Lower lobe of right lung (tissue), 2 donors: ENCODE results near the gene IRS2. TPM values are rescaled to one million over a fixed set of nuclear protein-coding genes. Genes with fewer than 3 reads are reported as not detected.
A peak's percentile ranks its signal among the peaks of the same experiment; 100 is the strongest.

Source experiments
- ATAC-seq, 2 donors: fragments of 200-7000 bp; cut with Tn5 transposase; one replicate each; pipeline ENCODE4 v1.9.1; 2020 to 2022; ENCODE audit warnings: mild to moderate bottlenecking in 2 of 2, moderate library complexity in 2 of 2
- DNase-seq: peaks from one replicate; pipeline ENCODE4 v3.0.0-alpha.2; 2020
- H3K27ac ChIP-seq: fragments of 200-600 bp; one replicate; pipeline ENCODE4 v1.8.0; 2022
- H3K27me3 ChIP-seq: fragments of 200-600 bp; one replicate; pipeline ENCODE4 v1.8.0; 2022; ENCODE audit warnings: low read depth
- H3K36me3 ChIP-seq: fragments of 200-600 bp; one replicate; pipeline ENCODE4 v1.8.0; 2022; ENCODE audit warnings: mild to moderate bottlenecking
- H3K4me1 ChIP-seq: fragments of 200-600 bp; one replicate; pipeline ENCODE4 v1.8.0; 2022
- H3K4me3 ChIP-seq: fragments of 200-600 bp; one replicate; pipeline ENCODE4 v1.8.0; 2022; ENCODE audit warnings: mild to moderate bottlenecking
- H3K9me3 ChIP-seq: fragments of 200-600 bp; one replicate; pipeline ENCODE4 v1.8.0; 2022
- intact Hi-C: fragments of 100-400 bp; cut with DNase I; formaldehyde crosslinking; loops from one replicate; pipeline ENCODE4 v1.11.0; 2022
- total RNA-seq: library from RNA; stranded (reverse); fragmentation: NEBNext Ultra II Directional; extraction: Animal tissue kit (Norgen Biotek cat#: 25700); gene quantifications from one replicate; pipeline ENCODE4 v1.2.1, GENCODE V29; 2021
- TF ChIP-seq, protein P1 (sequence below): fragments of 200-600 bp; IDR thresholded peaks from one replicate; pipeline ENCODE4 v1.8.0; 2022; ENCODE audit warnings: antibody characterized with exemption, mild to moderate bottlenecking
- donor health status: DM: no; HTN: yes; CAD: no; lungs with severe emphysema.

IRS2 gene
- total RNA-seq, 1 donor from 2014 or later = 34.0 TPM

DNA sequence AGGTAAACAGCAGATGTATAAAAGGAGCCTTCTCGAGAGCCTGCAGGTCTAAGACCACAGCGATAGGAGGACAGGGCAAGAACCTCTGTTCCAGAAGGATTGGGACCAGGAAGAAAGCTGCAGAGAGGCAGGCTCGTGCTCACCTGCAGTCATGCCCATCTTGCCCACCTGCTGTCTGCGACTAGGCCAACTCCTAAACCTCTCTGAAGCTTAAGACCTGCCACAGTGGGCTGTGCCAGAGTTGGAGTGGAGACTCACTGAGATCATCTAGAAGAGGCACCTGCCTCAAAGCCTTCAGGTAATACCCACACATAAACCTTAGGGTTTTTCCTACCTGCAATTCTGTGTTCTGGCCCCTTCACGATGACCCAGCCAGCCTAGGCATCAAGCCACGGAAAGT, 68.7 kb downstream of the IRS2 start:
- DNase-seq = no peak
- Histone ChIP-seq H3K4me1 (no peaks in the 10 kb centered on the region), H3K36me3 (no peaks in the 10 kb centered on the region), H3K9me3 (no peaks in the 10 kb centered on the region), H3K4me3 (no peak overlapping the region), H3K27me3 (no peaks in the 10 kb centered on the region), H3K27ac (no peak overlapping the region)
- intact Hi-C loops = no loop called here
- TF ChIP-seq, protein P1, sequence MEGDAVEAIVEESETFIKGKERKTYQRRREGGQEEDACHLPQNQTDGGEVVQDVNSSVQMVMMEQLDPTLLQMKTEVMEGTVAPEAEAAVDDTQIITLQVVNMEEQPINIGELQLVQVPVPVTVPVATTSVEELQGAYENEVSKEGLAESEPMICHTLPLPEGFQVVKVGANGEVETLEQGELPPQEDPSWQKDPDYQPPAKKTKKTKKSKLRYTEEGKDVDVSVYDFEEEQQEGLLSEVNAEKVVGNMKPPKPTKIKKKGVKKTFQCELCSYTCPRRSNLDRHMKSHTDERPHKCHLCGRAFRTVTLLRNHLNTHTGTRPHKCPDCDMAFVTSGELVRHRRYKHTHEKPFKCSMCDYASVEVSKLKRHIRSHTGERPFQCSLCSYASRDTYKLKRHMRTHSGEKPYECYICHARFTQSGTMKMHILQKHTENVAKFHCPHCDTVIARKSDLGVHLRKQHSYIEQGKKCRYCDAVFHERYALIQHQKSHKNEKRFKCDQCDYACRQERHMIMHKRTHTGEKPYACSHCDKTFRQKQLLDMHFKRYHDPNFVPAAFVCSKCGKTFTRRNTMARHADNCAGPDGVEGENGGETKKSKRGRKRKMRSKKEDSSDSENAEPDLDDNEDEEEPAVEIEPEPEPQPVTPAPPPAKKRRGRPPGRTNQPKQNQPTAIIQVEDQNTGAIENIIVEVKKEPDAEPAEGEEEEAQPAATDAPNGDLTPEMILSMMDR = no peak
- no peak for ATAC-seq

DNA sequence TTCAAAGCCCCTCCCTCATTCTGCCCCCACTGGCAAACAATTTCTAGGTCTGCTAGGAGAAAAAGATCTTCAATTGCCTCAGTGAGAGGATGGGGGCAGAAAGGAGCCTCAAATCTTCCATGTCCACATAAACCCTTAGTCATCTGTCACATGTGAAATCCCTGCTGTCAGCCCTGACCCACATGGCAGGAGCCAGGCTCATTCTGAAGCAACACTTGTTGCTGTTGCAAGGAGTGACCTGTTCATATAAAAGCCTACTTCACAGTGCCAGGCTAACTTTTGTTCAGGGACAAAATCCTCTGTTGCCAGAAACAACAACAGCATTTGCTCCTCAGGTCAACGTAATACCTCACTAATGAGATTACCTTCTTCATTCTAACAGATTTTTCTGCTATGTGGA, 70.5 kb downstream of the IRS2 start:
- Histone ChIP-seq H3K27ac (no peak overlapping the region), H3K36me3 (no peaks in the 10 kb centered on the region), H3K9me3 (no peaks in the 10 kb centered on the region), H3K27me3 (no peaks in the 10 kb centered on the region), H3K4me1 (no peaks in the 10 kb centered on the region), H3K4me3 (no peak overlapping the region)
- ATAC-seq = peak; percentile 74 to 75
- TF ChIP-seq, protein P1 = no peak
- intact Hi-C loops = no loop called here
- DNase-seq = no peak

DNA sequence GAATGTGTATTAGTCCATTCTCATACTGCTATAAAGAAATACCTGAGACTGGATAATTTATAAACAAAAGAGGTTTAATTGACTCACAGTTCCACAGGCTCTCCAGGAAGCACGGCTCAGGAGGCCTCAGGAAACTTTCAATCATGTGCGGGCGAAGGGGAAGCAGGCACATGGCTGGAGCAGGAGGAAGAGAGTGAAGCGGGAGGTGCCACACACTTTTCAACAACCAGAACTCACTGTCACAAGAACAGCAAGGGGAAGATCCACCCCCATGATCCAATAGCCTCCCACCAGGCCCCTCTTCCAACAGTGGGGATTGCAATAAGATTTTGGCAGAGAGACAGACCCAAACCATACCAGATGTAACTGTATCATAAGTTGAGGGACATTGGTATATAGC, 72.7 kb downstream of the IRS2 start:
- Histone ChIP-seq H3K27ac (no peak overlapping the region), H3K4me3 (no peak overlapping the region), H3K27me3 (no peaks in the 10 kb centered on the region), H3K9me3 (no peaks in the 10 kb centered on the region), H3K36me3 (no peaks in the 10 kb centered on the region), H3K4me1 (no peaks in the 10 kb centered on the region)
- intact Hi-C loops = no loop called here
- TF ChIP-seq, protein P1 = no peak
- DNase-seq = no peak
- no peak for ATAC-seq

DNA sequence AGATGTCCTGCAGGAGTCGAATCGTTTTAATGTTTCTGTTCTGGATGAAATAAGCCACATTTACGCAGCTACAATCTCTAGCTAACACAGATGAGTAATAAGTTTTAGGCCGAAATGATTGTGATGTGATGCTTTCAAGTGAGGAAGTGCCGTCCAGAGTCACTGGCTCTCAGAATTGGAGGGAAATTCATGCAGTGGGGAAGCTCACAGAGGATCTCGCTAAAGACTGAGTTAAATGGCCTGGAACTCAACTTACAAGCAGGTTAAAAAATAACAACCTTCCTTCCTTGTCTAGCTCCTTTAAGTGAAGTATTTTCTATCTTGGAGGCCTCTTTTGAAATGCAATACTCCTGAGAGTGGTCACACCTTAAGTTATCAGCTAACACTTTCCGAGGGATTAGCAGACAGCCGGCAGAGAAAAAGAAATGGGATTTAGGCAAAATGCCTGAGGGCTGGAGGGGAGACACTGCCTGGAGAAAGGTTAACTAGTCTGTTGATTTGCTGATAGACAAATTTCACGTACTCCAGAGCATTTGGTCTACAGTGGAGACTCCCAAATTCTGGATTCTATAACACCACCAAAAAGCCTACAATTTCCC, 74.2 kb downstream of the IRS2 start:
- Histone ChIP-seq H3K4me3 (no peak overlapping the region), H3K4me1 (no peaks in the 10 kb centered on the region), H3K9me3 (no peaks in the 10 kb centered on the region), H3K27ac (no peak overlapping the region), H3K27me3 (no peaks in the 10 kb centered on the region), H3K36me3 (no peaks in the 10 kb centered on the region)
- no peak for DNase-seq
- no peak for ATAC-seq
- TF ChIP-seq, protein P1 = no peak
- intact Hi-C loops = no loop called here

DNA sequence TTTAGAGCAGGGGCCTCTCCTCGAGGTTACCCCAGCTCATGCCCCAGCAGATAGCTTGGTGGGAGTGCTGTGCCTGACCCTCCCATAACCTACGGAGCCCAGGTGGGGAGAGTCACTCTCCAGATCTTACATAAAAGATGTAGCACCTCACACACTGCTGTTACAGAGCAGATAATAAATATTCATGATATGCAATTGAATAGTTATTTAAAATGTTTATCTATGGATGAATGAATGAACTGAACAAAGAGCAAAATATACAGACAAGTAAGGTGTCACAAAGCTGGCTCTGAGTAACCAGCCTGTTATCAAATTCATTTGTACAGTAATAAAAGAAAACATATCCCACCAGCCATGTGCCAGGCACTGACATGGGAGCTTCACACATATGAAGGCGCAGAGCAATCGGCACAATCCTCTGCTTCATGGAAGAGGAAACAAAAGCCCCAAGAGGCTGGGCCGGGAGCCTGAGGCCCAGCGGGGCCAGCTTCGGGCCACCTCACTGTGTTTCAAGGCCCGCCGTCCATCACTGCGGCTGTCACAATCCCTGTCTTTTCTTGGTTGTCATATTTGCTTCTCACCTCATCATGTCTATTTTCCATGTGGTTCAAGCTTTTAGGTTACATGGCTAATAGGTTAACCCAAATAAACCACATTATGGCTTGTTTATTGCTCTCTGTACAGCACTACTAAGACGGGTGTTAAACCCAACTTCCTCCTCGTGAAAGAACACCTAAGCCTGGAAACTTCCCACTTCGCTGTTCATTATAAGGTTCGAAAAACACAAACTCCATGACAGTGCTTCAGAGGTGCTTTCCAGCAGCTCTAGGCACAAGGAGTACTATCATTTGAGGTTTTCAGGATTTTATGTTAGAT, 78.4 kb downstream of the IRS2 start:
- Histone ChIP-seq H3K36me3 (no peaks in the 10 kb centered on the region), H3K27me3 (no peaks in the 10 kb centered on the region), H3K27ac (no peak overlapping the region), H3K9me3 (no peaks in the 10 kb centered on the region), H3K4me3 (no peak overlapping the region), H3K4me1 (peaks cover 15% of the 10 kb centered on the region)
- DNase-seq (no peak), ATAC-seq (no peak)
- intact Hi-C loops = no loop called here
- TF ChIP-seq, protein P1 = no peak
